Esophagus muscularis mucosa (tissue), 4 donors: ENCODE data around the gene MOB4.

ENCODE experiments used
- CTCF ChIP-seq, 3 experiments: fragments of 200-600 bp in 2 of 3; fragments of 450-650 bp in 1 of 3; sonication (generic) in 2 of 3; IDR thresholded peaks; one replicate each; pipeline ENCODE4 v1.5.1; 2017 to 2019; ENCODE audit warnings: antibody characterized with exemption in 3 of 3, mild to moderate bottlenecking in 2 of 3, moderate library complexity in 1 of 3
- EP300 ChIP-seq: sonication (generic); formaldehyde crosslinking; IDR thresholded peaks from one replicate; pipeline ENCODE4 v1.6.1; 2017; ENCODE audit warnings: antibody characterized with exemption
- POLR2A ChIP-seq: fragments of 450-650 bp; IDR thresholded peaks from one replicate; pipeline ENCODE4 v1.6.1; 2017; ENCODE audit warnings: antibody characterized with exemption, moderate library complexity, mild to moderate bottlenecking, low read depth

- TF ChIP-seq CTCF (IDR thresholded peaks at IDR 0.05) (no peak), POLR2A (peak; percentile 80), EP300 (no peak)
These were observed at the start of gene MOB4 for GRCh38 chr2:197515739-197516392.
